IgD-negative memory B cell (primary cell): Measurements from ENCODE around the gene CSAD. TPM values are rescaled to one million over a fixed set of nuclear protein-coding genes. Genes with fewer than 3 reads are reported as not detected.
A peak's percentile ranks its signal among the peaks of the same experiment; 100 is the strongest.
"Not testable (repeated sequence)": the region's sequence is repeated elsewhere in the genome, so short reads cannot be mapped to it uniquely, and the experiment has no call there.

Experiments used
- H3K27ac Mint-ChIP-seq, 3 donors: one replicate each; pipeline ENCODE4 v1.8.0; 2020 to 2022; ENCODE audit warnings: mild to moderate bottlenecking in 3 of 3, mixed read lengths in 3 of 3, moderate library complexity in 1 of 3
- H3K27me3 Mint-ChIP-seq: one replicate; pipeline ENCODE4 v1.8.0; 2021; ENCODE audit warnings: mixed read lengths
- H3K36me3 Mint-ChIP-seq: one replicate; pipeline ENCODE4 v1.8.0; 2020; ENCODE audit warnings: mild to moderate bottlenecking, mixed read lengths
- H3K4me1 Mint-ChIP-seq, 3 donors: one replicate each; pipeline ENCODE4 v1.8.0; 2020 to 2022; ENCODE audit warnings: mixed read lengths in 3 of 3, mild to moderate bottlenecking in 1 of 3
- H3K4me3 Mint-ChIP-seq, 4 donors: one replicate each; pipeline ENCODE4 v1.8.0; 2020 to 2022; ENCODE audit warnings: mild to moderate bottlenecking in 4 of 4, mixed read lengths in 4 of 4, moderate library complexity in 3 of 4
- H3K9me3 Mint-ChIP-seq, 3 donors: one replicate each; pipeline ENCODE4 v1.8.0; 2020 to 2021; ENCODE audit warnings: mixed read lengths in 3 of 3, mild to moderate bottlenecking in 1 of 3
- polyA plus RNA-seq: library from polyadenylated mRNA; unstranded; fragments of 300-500 nt; fragmentation: Illumina TruSeq; gene quantifications from one replicate; pipeline ENCODE4 v1.2.3, GENCODE V29; 2021

The CSAD gene
- polyA plus RNA-seq, 1 donor from 2014 or later = 0.58 TPM

DNA sequence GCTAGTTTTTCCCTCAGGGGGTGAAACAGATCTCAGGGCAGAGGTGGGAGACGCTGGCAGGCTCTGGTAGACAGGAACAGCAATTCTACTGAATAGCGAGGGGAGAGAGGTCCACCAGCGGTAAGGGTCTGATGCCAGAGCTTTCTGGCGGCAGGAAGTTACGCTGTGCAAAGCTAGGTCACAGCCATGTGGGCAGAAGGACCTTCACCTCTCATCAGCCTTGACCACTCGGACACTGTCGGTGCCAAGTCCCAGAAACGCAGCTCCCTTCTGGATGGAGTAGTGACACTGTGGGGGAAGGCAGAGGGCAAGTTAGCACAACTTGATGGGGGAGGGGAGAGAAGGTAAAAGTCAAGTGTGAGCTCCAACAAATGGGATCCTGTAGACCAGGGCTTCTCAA, 10.5 kb downstream of the CSAD start:
- no peak overlapping the region for H3K27ac Mint-ChIP-seq
- no peaks in the 10 kb centered on the region for H3K4me1 Mint-ChIP-seq
- no peaks in the 10 kb centered on the region for H3K9me3 Mint-ChIP-seq
- H3K36me3 Mint-ChIP-seq = peaks cover 5% of the 10 kb centered on the region
- H3K27me3 Mint-ChIP-seq = no peaks in the 10 kb centered on the region
- H3K4me3 Mint-ChIP-seq = no peak overlapping the region

DNA sequence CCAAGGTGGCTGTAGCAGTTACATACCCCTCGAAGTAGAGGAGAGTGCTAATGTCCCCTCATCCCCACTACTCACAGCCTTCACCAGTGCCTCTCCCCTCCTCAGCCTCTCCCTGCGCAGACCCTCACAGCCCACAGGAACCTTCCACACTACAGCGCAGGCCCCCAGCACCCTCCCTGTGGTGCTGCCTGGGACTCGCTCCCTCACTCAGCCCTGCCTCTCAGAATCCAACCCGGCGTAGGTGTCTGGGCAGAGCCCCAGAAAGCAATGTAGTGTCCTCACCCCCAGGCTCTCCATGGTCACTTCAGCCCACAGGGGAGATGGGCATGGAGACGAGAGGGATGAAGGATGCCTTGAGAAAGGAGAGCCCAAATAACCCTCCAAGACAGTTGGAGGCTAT, 11.1 kb downstream of the CSAD start:
- Mint-ChIP-seq H3K27ac (no peak overlapping the region), H3K4me1 (no peaks in the 10 kb centered on the region), H3K4me3 (peak overlapping the region in 1 of 4 donors; percentile 74), H3K36me3 (peaks cover 5% of the 10 kb centered on the region), H3K27me3 (no peaks in the 10 kb centered on the region), H3K9me3 (no peaks in the 10 kb centered on the region)

DNA sequence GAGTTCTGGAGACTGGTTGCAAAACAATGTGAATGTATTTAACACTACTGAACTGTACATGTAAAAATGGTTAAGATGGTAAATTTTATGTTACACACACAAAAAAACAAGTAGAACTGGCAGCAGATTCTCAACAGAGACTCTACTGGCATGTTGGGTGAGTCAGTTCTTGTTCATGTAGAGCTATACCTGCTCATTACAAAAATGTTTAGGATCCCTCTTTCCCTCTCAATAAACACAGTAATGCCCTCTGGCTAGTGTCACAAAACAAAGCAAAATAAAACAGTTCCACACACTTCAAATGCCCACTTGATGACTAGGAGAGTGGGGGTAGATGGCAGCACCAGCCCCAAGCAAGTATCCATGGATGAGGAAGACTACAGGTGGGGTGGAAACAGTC, 13.9 kb downstream of the CSAD start:
- H3K4me1 Mint-ChIP-seq = no peaks in the 10 kb centered on the region
- H3K27ac Mint-ChIP-seq = no peak overlapping the region
- no peaks in the 10 kb centered on the region for H3K9me3 Mint-ChIP-seq
- no peaks in the 10 kb centered on the region for H3K27me3 Mint-ChIP-seq
- peaks cover 10% of the 10 kb centered on the region for H3K36me3 Mint-ChIP-seq
- no peak overlapping the region for H3K4me3 Mint-ChIP-seq

DNA sequence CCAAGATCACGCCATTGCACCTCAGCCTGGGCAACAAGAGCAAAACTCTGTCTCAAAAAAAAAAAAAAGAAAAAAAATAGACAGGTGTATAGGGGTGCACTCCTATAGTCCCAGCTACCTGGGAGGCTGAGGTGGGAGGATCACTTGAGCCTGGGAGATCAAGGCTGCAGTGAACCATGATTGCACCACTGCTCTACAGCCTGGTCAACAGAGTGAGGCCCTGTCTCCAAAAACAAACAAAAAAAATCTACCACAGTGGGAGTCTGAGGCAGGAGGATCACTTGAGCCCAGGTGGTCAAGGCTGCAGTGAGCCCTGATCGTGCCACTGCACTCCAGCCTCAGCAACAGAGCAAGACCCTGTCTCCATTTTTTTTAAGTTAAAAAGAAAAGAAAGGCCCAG, 17.7 kb downstream of the CSAD start:
- H3K9me3 Mint-ChIP-seq, H3K36me3 Mint-ChIP-seq, H3K4me1 Mint-ChIP-seq, H3K27me3 Mint-ChIP-seq, H3K4me3 Mint-ChIP-seq, H3K27ac Mint-ChIP-seq: not testable (repeated sequence)

DNA sequence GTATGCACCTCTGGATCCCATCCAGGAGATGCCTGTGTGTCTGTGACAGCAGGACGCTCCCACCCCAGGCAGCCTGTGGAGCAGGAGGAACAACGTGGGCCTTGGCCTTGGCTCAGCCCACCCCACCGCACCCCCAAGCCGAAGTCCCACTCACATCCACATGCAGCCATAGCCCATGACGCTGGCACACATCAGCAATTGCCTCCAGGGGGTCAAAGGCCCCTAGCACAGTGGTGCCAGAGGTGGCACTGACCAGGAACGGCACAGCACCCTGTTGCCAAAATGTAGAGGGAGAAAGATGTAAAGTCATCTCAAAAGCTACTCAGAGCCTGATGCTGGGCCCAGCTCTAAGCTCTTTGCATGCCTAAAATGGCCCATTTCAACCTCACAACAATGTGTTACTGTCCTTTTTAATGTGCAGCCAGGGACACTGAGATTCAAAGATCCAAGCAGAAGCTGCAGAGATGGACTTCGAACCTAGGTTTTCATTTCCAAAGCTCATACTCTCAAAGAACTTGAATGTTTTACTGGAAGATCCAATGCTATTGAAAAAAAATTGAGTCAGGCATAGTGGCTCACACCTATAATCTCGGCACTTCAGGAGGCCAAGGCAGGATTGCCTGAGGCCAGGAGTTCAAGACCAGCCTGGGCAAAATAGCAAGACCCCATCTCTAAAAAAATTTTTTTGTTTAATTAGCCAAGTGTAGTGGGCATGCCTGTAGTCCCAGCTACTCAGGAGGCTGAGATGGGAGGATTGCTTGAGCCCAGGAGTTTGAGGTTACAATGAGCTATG, 19.4 kb downstream of the CSAD start:
- H3K27ac Mint-ChIP-seq = no peak overlapping the region
- no peaks in the 10 kb centered on the region for H3K9me3 Mint-ChIP-seq
- H3K36me3 Mint-ChIP-seq = peaks cover 7% of the 10 kb centered on the region
- peaks cover 0 to 4% (median 3%) of the 10 kb centered on the region in 3 donors for H3K4me1 Mint-ChIP-seq
- H3K27me3 Mint-ChIP-seq = no peaks in the 10 kb centered on the region
- H3K4me3 Mint-ChIP-seq = no peak overlapping the region

DNA sequence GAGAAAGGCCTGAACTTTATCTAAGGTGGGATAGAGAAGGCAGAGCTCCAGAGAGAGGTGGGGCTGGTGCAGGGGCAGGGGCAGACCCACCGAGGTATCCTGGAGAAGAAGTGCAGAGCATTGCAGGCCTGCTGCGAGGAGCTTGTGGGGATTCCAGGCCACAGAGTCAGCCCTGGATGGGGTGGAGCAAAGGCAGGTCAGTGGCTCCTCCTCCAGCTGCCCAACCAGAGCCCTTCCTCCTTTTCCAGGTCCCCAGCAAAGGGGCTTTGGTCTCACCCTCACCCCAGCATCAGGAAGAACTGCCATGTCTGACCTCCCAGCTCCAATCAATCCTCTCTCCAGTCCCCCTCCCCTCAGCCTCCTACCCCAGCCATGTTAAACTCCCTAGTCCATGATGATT, 20.1 kb downstream of the CSAD start:
- Mint-ChIP-seq H3K27ac (no peak overlapping the region), H3K4me3 (no peak overlapping the region), H3K4me1 (peaks cover 0 to 4% (median 3%) of the 10 kb centered on the region in 3 donors), H3K27me3 (no peaks in the 10 kb centered on the region), H3K9me3 (no peaks in the 10 kb centered on the region), H3K36me3 (peaks cover 7% of the 10 kb centered on the region)

DNA sequence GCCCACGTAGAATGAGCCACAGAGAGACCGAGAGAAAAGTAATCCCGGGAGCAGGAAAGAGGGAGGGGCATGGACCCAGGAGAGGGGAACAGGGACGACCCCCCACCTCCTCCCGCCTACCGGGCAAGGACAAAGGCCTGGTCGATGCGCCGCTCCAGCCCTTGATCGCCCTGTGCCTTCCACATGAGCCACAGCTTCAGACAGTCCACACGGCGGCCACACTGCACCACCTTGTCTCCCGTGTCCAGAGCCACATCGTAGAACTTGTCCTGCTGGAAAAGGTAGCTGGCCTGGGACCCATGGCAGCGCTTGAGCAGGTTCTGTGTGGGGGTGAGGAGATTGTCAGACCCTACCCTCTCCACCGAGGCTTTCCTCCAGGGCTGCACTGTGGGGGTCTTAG, 20.7 kb downstream of the CSAD start:
- no peaks in the 10 kb centered on the region for H3K27me3 Mint-ChIP-seq
- H3K36me3 Mint-ChIP-seq = peaks cover 7% of the 10 kb centered on the region
- H3K27ac Mint-ChIP-seq = no peak overlapping the region
- H3K9me3 Mint-ChIP-seq = no peaks in the 10 kb centered on the region
- H3K4me3 Mint-ChIP-seq = no peak overlapping the region
- peaks cover 0 to 4% (median 3%) of the 10 kb centered on the region in 3 donors for H3K4me1 Mint-ChIP-seq

DNA sequence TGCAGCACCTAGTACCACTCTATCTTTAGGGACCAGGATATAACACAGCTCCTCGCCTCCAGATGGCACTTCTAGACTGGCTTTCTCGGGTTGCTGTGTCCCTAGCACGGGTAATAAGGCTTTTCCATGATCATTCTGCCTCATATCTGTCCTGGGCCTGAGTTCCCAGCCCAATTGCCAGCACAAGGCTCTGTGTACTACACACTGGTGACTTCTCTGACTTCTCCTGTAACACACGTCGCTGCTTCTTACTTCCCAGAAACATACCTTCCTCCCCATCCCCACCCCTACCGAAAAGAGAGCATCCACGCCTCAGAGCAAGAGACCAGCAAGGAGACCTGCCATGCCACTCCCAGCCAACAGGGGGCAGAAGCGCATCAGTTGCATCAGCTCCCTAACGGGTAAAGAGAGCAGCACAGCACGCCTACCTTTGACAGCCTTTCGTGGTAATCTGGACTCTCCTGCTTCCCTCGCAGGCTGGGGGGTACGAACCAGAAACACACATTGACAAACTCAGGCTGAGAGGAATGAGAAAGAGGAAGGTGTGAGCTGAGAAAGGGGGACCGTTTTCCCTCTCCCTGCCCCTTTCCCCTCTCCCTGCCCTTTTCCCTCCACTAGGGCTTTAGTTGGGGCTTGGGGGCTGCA, 21.4 kb downstream of the CSAD start:
- Mint-ChIP-seq H3K27me3 (no peaks in the 10 kb centered on the region), H3K9me3 (no peaks in the 10 kb centered on the region), H3K27ac (no peak overlapping the region), H3K36me3 (peaks cover 4% of the 10 kb centered on the region), H3K4me3 (no peak overlapping the region), H3K4me1 (peaks cover 0 to 4% (median 3%) of the 10 kb centered on the region in 3 donors)

DNA sequence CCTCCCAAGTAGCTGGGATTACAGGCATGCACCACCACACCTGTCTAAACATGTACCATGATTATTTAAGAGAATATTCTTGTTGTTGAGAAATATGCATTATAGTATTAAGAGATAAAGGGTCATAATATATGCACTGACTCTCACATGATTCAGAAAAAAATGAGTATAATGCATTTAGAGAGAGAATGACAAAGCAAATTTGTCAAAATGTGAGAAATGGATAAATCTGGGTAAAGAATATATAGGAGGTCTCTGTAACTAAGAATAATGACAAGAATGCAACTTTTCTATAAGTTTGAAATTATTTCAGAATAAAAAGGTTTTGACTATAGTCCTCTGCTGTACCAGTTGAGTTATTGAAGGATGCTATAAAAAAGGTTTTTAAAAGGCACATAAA, 28.3 kb downstream of the CSAD start:
- Mint-ChIP-seq H3K9me3 (no peaks in the 10 kb centered on the region), H3K27me3 (no peaks in the 10 kb centered on the region)

DNA sequence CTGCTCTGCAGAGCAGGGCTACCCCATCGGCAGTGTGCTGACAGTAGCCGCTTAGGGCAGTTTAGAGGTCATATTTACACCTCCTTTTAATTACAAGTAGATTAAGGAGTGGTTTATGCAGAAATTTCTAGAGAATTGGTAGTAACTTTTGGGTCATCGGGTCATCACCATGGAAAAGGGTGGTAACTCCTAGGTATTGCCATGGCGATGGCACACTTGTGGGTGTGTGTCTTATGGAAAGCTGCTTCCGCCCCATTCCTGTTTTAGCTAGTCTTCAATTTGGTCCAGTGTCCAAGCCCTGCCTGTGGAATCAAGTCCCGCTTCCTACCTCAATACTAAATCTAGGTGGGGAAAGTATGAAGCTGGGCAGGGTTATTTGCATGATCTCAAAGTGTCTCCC, 29.7 kb downstream of the CSAD start:
- Mint-ChIP-seq H3K4me1 (no peaks in the 10 kb centered on the region), H3K27ac (no peak overlapping the region), H3K4me3 (no peak overlapping the region), H3K9me3 (no peaks in the 10 kb centered on the region), H3K36me3 (no peaks in the 10 kb centered on the region), H3K27me3 (no peaks in the 10 kb centered on the region)

More for the DNA sequence above, 28.3 kb downstream of the CSAD start:
- Mint-ChIP-seq H3K36me3 (no peaks in the 10 kb centered on the region), H3K27ac (no peak overlapping the region), H3K4me3 (no peak overlapping the region), H3K4me1 (no peaks in the 10 kb centered on the region)

DNA sequence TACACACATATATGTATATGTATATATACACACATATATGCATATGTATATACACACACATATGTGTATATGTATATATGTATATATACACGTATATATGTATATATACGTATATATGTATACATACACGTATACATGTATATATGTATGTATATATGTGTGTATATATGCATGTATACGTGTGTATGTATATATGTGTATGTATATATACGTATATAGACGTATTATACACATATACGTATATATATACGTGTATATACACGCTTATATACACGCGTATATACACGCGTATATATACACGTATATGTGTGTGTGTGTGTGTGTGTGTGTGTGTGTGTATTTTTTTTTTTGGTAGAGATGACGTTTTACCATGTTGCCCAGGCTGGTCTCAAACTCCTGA, 33.1 kb downstream of the CSAD start:
- no peaks in the 10 kb centered on the region for H3K27me3 Mint-ChIP-seq

DNA sequence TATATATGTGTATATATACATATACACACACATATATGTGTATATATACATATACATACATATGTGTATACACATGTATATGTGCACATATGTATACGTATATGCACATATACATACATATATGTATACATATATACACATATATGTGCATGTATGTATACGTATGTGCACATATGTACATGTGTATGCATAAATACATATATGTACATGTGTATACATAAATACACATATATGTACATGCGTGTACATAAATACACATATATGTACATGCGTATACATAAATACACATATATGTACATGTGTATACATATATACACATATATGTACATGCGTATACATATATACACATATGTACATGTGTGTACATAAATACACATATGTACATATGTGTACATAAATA, 33.5 kb downstream of the CSAD start:
- no peaks in the 10 kb centered on the region for H3K36me3 Mint-ChIP-seq
- no peak overlapping the region for H3K4me3 Mint-ChIP-seq
- no peaks in the 10 kb centered on the region for H3K27me3 Mint-ChIP-seq
- H3K27ac Mint-ChIP-seq = no peak overlapping the region
- no peaks in the 10 kb centered on the region for H3K9me3 Mint-ChIP-seq
- H3K4me1 Mint-ChIP-seq = no peaks in the 10 kb centered on the region

More for the DNA sequence above, 33.1 kb downstream of the CSAD start:
- H3K9me3 Mint-ChIP-seq = no peaks in the 10 kb centered on the region
- no peaks in the 10 kb centered on the region for H3K36me3 Mint-ChIP-seq
- H3K27ac Mint-ChIP-seq = no peak overlapping the region
- H3K4me3 Mint-ChIP-seq = no peak overlapping the region
- no peaks in the 10 kb centered on the region for H3K4me1 Mint-ChIP-seq

DNA sequence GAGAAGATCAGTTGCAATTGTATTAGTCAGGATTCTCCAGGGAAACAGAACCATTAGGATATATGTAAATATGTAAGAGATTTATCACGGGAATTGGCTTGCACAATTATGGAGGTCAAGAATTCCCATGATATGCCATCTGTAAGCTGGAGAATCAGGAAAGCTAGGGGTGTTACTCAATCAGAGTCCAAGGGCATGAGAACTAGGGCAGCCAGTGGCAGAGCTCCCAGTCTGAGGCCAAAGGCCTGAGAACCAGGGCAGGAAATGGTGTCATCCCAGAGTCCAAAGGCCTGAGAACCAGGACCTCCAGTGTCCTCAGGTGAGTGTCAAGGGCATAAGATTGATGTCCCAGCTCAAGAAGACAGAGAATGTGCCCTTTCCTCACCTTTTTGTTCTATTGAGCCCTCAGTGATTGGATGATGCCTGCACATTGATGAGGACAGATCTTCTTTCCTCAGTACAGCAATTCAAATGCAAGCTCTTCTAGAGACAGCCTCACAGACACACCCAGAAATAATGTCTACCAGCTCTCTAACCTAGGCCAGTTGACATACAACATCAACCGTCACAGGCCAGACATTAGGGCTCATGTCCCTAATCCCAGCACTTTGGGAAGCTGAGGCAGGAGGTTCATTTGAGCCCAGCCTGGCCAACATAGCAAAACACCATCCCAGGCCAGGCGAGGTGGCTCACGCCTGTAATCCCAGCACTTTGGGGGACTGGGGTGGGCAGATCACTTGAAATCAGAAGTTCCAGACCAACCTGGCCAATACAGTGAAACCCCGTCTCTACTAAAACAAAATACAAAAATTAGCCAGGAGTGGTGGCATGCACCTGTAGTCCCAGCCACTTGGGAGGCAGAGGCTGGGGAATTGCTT, 35.1 kb downstream of the CSAD start:
- Mint-ChIP-seq H3K36me3 (peaks cover 2% of the 10 kb centered on the region), H3K27ac (peak overlapping the region in 1 of 3 donors; percentile 76), H3K4me3 (no peak overlapping the region), H3K4me1 (no peaks in the 10 kb centered on the region), H3K27me3 (peaks cover 2% of the 10 kb centered on the region), H3K9me3 (no peaks in the 10 kb centered on the region)

DNA sequence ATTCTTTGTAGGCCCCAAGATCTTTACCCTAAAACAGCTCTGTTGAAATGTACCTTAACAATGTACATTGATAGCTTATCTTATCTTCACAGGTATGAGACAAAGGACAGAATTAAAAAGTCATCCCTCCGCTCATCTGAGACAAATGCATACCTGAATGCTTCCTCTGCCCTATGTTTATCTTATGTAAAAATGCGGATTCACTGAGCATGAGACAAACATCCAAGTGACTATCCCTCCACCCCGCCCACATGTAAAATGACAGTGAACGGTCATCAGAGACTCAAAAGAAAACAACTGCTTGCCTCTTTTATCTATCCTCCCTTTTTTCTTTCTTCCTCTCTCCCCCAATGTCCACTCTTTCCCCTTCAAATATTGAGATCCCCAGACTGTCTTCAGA, 37.4 kb downstream of the CSAD start:
- no peak overlapping the region for H3K4me3 Mint-ChIP-seq
- peaks cover 0 to 7% (median 0%) of the 10 kb centered on the region in 3 donors for H3K9me3 Mint-ChIP-seq
- no peaks in the 10 kb centered on the region for H3K4me1 Mint-ChIP-seq
- H3K27me3 Mint-ChIP-seq = peaks cover 5% of the 10 kb centered on the region
- H3K36me3 Mint-ChIP-seq = peaks cover 2% of the 10 kb centered on the region
- no peak overlapping the region for H3K27ac Mint-ChIP-seq

DNA sequence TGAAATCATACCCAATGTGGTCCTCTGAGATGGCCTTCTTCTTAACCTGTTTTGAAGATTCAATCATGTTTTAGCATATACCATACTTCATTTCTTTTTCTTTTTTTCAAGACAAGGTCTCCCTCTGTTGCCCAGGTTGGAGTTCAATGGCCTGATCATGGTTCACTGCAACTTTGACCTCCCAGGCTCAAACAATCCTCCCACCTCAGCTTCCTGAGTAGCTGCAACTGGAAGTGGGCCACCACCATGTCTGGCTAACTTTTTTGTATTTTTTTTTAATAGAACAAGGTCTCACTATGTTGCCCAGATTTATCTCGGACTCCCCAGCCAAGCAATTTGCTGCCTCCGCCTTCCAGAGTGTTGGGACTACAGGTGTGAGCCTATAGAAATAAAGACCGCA, 47.0 kb downstream of the CSAD start:
- H3K4me3 Mint-ChIP-seq = no peak overlapping the region
- H3K27me3 Mint-ChIP-seq = peaks cover 10% of the 10 kb centered on the region
- peaks cover 1 to 13% (median 7%) of the 10 kb centered on the region in 3 donors for H3K9me3 Mint-ChIP-seq
- H3K36me3 Mint-ChIP-seq = no peaks in the 10 kb centered on the region
- H3K4me1 Mint-ChIP-seq = peaks cover 0 to 4% (median 4%) of the 10 kb centered on the region in 3 donors
- H3K27ac Mint-ChIP-seq = no peak overlapping the region
